HEK293 (cell line): ENCODE data around the gene HOTAIR.

Experiments
- GLIS1 ChIP-seq: fragments of 450-650 bp; formaldehyde crosslinking; IDR thresholded peaks from 2 replicates; pipeline ENCODE4 v1.5.1; 2016; ENCODE audit warnings: missing biosample characterization, missing genetic modification characterization
- GLIS2 ChIP-seq: fragments of 450-650 bp; formaldehyde crosslinking; IDR thresholded peaks from 2 replicates; pipeline ENCODE4 v1.5.1; 2016; ENCODE audit warnings: missing biosample characterization, missing genetic modification characterization
- KLF8 ChIP-seq: fragments of 450-650 bp; formaldehyde crosslinking; IDR thresholded peaks from 2 replicates; pipeline ENCODE4 v1.5.1; 2016; ENCODE audit warnings: missing biosample characterization, missing genetic modification characterization
- MEIS1 ChIP-seq: sonication (generic); formaldehyde crosslinking; IDR thresholded peaks from 2 replicates; pipeline ENCODE4 v1.8.1; 2022; ENCODE audit warnings: missing genetic modification reagents, mild to moderate bottlenecking, borderline replicate concordance
- MYNN ChIP-seq: fragments of 450-650 bp; formaldehyde crosslinking; IDR thresholded peaks from 2 replicates; pipeline ENCODE4 v1.5.1; 2016; ENCODE audit warnings: missing biosample characterization, missing genetic modification characterization, borderline replicate concordance
- OVOL3 ChIP-seq: fragments of 450-650 bp; formaldehyde crosslinking; IDR thresholded peaks from 2 replicates; pipeline ENCODE4 v1.5.1; 2016; ENCODE audit warnings: missing biosample characterization, missing genetic modification characterization
- SETDB1 ChIP-seq: IDR thresholded peaks from one replicate; pipeline ENCODE4 v1.6.1; 2017; ENCODE audit warnings: mild to moderate bottlenecking, low read length, moderate library complexity, mixed read lengths; ENCODE audit not compliant: insufficient read length
- SP3 ChIP-seq: fragments of 450-650 bp; formaldehyde crosslinking; IDR thresholded peaks from 2 replicates; pipeline ENCODE4 v1.5.1; 2016; ENCODE audit warnings: missing biosample characterization, missing genetic modification characterization
- SP7 ChIP-seq: fragments of 450-650 bp; formaldehyde crosslinking; IDR thresholded peaks from 2 replicates; pipeline ENCODE4 v1.5.1; 2016; ENCODE audit warnings: missing biosample characterization, missing genetic modification characterization
- WT1 ChIP-seq: fragments of 450-650 bp; formaldehyde crosslinking; IDR thresholded peaks from 2 replicates; pipeline ENCODE4 v1.5.1; 2016; ENCODE audit warnings: missing biosample characterization, missing genetic modification characterization
- ZBTB8A ChIP-seq: fragments of 450-650 bp; formaldehyde crosslinking; IDR thresholded peaks from 2 replicates; pipeline ENCODE4 v1.5.1; 2016; ENCODE audit warnings: missing biosample characterization, missing genetic modification characterization
- ZNF24 ChIP-seq: fragments of 450-650 bp; formaldehyde crosslinking; IDR thresholded peaks from 2 replicates; pipeline ENCODE4 v1.5.1; 2016; ENCODE audit warnings: missing biosample characterization, missing genetic modification characterization
- ZNF266 ChIP-seq: fragments of 450-650 bp; formaldehyde crosslinking; IDR thresholded peaks from 2 replicates; pipeline ENCODE4 v1.5.1; 2016; ENCODE audit warnings: missing biosample characterization, missing genetic modification characterization, low read depth
- ZNF280C ChIP-seq: fragments of 450-650 bp; formaldehyde crosslinking; IDR thresholded peaks from 2 replicates; pipeline ENCODE4 v1.5.1; 2016; ENCODE audit warnings: missing biosample characterization, missing genetic modification characterization
- ZNF341 ChIP-seq: fragments of 450-650 bp; formaldehyde crosslinking; IDR thresholded peaks from 2 replicates; pipeline ENCODE4; 2016; ENCODE audit warnings: low read depth, missing biosample characterization, missing genetic modification characterization
- ZNF423 ChIP-seq: fragments of 450-650 bp; formaldehyde crosslinking; IDR thresholded peaks from 2 replicates; pipeline ENCODE4 v1.5.1; 2016; ENCODE audit warnings: missing biosample characterization, missing genetic modification characterization
- ZNF518A ChIP-seq: fragments of 450-650 bp; formaldehyde crosslinking; conservative IDR thresholded peaks from 2 replicates; pipeline ENCODE4 v1.5.1; 2016; ENCODE audit warnings: low read depth, missing biosample characterization, missing genetic modification characterization
- ZNF548 ChIP-seq: fragments of 450-650 bp; formaldehyde crosslinking; IDR thresholded peaks from 2 replicates; pipeline ENCODE4 v1.5.1; 2016; ENCODE audit warnings: missing biosample characterization, missing genetic modification characterization
- ZNF600 ChIP-seq: fragments of 450-650 bp; formaldehyde crosslinking; IDR thresholded peaks from 2 replicates; pipeline ENCODE4 v1.5.1; 2016; ENCODE audit warnings: missing biosample characterization, missing genetic modification characterization
- ZNF621 ChIP-seq: fragments of 450-650 bp; formaldehyde crosslinking; IDR thresholded peaks from 2 replicates; pipeline ENCODE4 v1.5.1; 2017; ENCODE audit warnings: missing biosample characterization, missing genetic modification characterization
- ZNF660 ChIP-seq: fragments of 450-650 bp; IDR thresholded peaks from 2 replicates; pipeline ENCODE4 v1.5.1; 2018; ENCODE audit warnings: missing biosample characterization, mild to moderate bottlenecking, missing genetic modification characterization
- ZNF747 ChIP-seq: fragments of 450-650 bp; formaldehyde crosslinking; IDR thresholded peaks from 2 replicates; pipeline ENCODE4 v1.5.1; 2016; ENCODE audit warnings: missing biosample characterization, missing genetic modification characterization
- ZNF776 ChIP-seq: fragments of 450-650 bp; formaldehyde crosslinking; IDR thresholded peaks from 2 replicates; pipeline ENCODE4 v1.5.0; 2017; ENCODE audit warnings: missing biosample characterization, missing genetic modification characterization, borderline replicate concordance
- ZNF791 ChIP-seq: fragments of 450-650 bp; formaldehyde crosslinking; IDR thresholded peaks from 2 replicates; pipeline ENCODE4 v1.5.1; 2016; ENCODE audit warnings: missing biosample characterization, missing genetic modification characterization
- TF ChIP-seq, protein P1 (sequence below): fragments of 450-650 bp; formaldehyde crosslinking; IDR thresholded peaks from 2 replicates; pipeline ENCODE4 v1.5.1; 2016; ENCODE audit warnings: missing biosample characterization, missing genetic modification characterization
- TF ChIP-seq, protein P2 (sequence below): fragments of 450-650 bp; formaldehyde crosslinking; IDR thresholded peaks from 2 replicates; pipeline ENCODE4 v1.5.1; 2016; ENCODE audit warnings: missing biosample characterization, missing genetic modification characterization

HOTAIR gene

GRCh38 chr12:53974084-53975063 lies at the start of gene HOTAIR (continued):
- TF ChIP-seq ZNF518A (no peak), SETDB1 (no peak), SP3 (peak; percentile 25; the same call in 1 of the 2 replicates), ZNF548 (tag by site-specific recombination) (no peak), ZNF791 (tag by site-specific recombination) (no peak), ZNF280C (tag by site-specific recombination) (no peak), MEIS1 (CRISPR knock-in tag) (no peak), MYNN (tag by site-specific recombination) (no peak), ZNF341 (tag by site-specific recombination) (peak; percentile 97), ZNF660 (tag by site-specific recombination) (peak; percentile 15; the same call in 1 of the 2 replicates), SP7 (tag by site-specific recombination) (peak; percentile 55; the same call in 1 of the 2 replicates), KLF8 (tag by site-specific recombination) (peak; percentile 26; the same call in 1 of the 2 replicates), ZNF747 (no peak), GLIS1 (peak; percentile 40), OVOL3 (tag by site-specific recombination) (no peak), ZNF423 (tag by site-specific recombination) (peak; percentile 94), ZBTB8A (tag by site-specific recombination) (peak; percentile 96), ZNF621 (no peak), ZNF776 (tag by site-specific recombination) (no peak), ZNF24 (tag by site-specific recombination) (0 out of 2 replicates have a peak, but pooled peaks have one; percentile 52), ZNF600 (tag by site-specific recombination) (peak; percentile 63; the same call in 1 of the 2 replicates), WT1 (tag by site-specific recombination) (no peak; the same call in 1 of the 2 replicates), ZNF266 (tag by site-specific recombination) (no peak), GLIS2 (tag by site-specific recombination) (peak; percentile 93)
- TF ChIP-seq, protein P1, sequence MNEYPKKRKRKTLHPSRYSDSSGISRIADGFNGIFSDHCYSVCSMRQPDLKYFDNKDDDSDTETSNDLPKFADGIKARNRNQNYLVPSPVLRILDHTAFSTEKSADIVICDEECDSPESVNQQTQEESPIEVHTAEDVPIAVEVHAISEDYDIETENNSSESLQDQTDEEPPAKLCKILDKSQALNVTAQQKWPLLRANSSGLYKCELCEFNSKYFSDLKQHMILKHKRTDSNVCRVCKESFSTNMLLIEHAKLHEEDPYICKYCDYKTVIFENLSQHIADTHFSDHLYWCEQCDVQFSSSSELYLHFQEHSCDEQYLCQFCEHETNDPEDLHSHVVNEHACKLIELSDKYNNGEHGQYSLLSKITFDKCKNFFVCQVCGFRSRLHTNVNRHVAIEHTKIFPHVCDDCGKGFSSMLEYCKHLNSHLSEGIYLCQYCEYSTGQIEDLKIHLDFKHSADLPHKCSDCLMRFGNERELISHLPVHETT (tag by site-specific recombination), result 0 out of 2 replicates have a peak, but pooled peaks have one; percentile 41
- TF ChIP-seq, protein P2, sequence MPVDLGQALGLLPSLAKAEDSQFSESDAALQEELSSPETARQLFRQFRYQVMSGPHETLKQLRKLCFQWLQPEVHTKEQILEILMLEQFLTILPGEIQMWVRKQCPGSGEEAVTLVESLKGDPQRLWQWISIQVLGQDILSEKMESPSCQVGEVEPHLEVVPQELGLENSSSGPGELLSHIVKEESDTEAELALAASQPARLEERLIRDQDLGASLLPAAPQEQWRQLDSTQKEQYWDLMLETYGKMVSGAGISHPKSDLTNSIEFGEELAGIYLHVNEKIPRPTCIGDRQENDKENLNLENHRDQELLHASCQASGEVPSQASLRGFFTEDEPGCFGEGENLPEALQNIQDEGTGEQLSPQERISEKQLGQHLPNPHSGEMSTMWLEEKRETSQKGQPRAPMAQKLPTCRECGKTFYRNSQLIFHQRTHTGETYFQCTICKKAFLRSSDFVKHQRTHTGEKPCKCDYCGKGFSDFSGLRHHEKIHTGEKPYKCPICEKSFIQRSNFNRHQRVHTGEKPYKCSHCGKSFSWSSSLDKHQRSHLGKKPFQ (tag by site-specific recombination), result no peak
